Stimulated activated naive CD8-positive, alpha-beta T cell treated with anti-CD3 and anti-CD28 coated beads, Interleukin-15, Interleukin-2, amounts not matched to agents 100 U/mL and 50 U/mL, for 24 hours (primary cell): ENCODE measurements around the gene CAV1.

Experiments
- ATAC-seq: fragments of 150-1000 bp; cut with Tn5 transposase; one replicate; pipeline ENCODE4 v1.10.0; 2021
- DNase-seq: peaks from one replicate; pipeline ENCODE4 v3.0.0; 2021

The CAV1 gene

GRCh38 chr7:116505278-116505677 lies 19.6 kb upstream of the CAV1 start:
- no peak for DNase-seq

GRCh38 chr7:116505823-116506222 lies 19.0 kb upstream of the CAV1 start:
- no peak for ATAC-seq
- DNase-seq, result no peak

More at GRCh38 chr7:116505278-116505677, 19.6 kb upstream of the CAV1 start:
- ATAC-seq, result no peak

DNA sequence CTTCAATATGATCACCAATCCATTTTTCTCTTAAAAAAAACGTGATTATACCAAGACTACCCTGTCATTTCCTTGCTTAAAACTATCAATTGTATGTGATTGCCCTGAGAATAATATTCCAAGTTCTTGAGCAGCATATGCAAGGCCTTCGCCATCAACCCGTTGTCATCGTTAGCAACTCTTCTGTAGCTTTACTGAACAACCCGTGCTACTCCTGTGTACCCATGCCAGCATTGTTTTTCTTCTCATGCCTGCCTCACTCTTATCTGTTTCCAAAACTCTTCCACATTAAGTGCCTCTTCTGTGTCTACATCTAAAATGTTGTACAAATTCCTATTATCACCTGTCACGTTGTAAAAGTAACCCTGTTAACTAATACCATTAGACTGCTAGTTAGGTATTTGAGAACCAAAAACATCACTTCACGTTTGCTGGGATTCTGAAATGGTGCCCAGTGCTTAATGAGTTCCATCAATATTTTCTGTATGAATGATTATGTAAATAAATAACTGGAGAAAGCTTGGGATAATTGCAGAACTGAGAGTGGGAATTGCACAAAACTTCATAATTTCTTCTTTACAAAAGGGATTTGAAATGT lies 14.8 kb upstream of the CAV1 start:
- no peak for ATAC-seq

DNA sequence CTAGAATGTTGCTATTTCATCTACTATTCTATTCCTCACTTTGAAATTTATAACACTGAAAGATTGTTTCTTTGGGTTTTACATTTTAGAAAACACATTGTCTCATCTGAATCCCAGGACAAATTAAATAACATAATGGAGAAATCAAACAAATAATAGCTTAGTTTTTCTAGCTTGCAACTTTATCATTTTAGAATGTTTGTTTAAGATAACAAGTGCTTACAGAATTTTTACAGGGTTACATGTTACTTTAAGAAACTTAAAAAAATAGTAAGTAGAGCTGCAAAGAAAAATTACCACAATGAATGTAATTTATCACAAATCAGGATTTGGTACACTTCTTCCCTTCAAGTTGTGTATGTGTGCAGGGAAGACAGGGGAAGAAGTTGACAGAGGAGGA lies 14.0 kb upstream of the CAV1 start:
- no peak for DNase-seq
- ATAC-seq, result no peak

More for the DNA sequence above, 14.8 kb upstream of the CAV1 start:
- no peak for DNase-seq

GRCh38 chr7:116511552-116512519 lies 13.0 kb upstream of the CAV1 start:
- no peak for DNase-seq
- peak; percentile 80 for ATAC-seq

GRCh38 chr7:116512520-116513188 lies 12.2 kb upstream of the CAV1 start:
- ATAC-seq, result no peak

GRCh38 chr7:116515584-116515983 lies 9.3 kb upstream of the CAV1 start:
- ATAC-seq, result no peak
- no peak for DNase-seq

More at GRCh38 chr7:116512520-116513188, 12.2 kb upstream of the CAV1 start:
- DNase-seq, result no peak

DNA sequence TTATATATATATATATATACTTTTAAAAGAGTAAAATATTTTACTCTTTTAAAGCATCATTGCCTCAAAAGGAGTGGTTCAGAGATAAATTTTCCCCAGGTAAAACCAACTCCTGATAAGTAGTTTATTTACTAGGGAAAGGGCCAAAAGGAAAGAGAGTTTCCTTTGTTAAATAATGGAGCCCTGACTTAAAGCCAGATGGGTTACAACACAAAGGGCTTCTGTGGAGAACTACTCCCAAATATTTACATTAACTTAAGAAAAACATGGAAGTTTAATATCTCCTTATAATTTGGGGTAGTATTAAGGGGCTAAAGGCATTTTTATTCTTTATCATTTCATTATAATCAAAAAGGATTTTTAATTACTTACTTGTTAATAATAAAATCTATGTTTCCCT lies 8.5 kb upstream of the CAV1 start:
- DNase-seq (no peak), ATAC-seq (no peak)

- DNase-seq, result no peak
- no peak for ATAC-seq
These were observed 7.2 kb upstream of the CAV1 start for GRCh38 chr7:116517626-116518025.

DNA sequence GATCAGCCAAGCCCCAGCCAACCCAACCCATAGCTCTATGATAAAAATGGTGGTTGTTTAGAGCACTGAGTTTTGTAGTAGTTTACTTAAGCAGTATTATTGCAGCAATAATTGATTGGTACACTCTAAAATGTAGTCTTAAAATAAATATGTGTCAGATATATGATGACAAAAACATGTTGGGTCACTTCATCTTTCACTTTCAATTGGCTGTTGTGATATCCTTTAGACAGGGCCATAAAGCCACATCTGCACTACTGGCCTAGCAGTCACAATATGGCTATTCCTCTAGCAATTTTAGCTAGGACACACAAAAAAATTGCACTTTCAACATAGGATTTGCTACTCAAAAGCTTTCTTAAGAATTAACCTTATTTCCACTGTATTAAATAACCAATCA lies 5.9 kb upstream of the CAV1 start:
- DNase-seq, result no peak
- ATAC-seq, result no peak

DNA sequence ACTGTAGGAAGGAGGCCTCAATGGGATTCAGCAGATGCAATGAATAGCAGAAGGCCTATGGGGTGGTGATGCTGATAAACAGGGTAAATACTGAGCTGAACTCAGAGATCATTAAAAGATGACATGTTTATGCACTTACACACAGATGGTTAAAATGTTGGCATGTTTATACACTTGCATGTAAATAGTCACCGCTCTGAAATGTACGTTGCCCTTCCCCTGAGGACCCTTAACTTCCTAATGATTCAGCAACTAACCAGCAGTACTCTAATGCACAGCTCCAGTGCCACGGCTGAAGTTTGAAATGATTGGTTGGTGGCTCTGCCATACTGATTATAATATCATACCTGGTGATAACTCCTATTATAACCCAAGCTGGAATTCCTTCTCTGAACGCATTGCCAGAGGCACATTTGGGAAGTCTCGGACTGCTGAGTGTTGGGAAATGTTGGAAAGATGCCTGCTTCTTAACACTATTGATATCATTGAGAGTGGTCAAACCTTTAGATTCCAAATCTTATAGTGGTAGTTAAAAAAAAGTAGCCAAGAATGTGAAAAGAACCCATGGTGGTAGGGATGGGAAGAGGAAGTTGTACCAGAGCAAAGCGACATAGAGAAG lies 3.7 kb upstream of the CAV1 start:
- DNase-seq (no peak), ATAC-seq (no peak)

DNA sequence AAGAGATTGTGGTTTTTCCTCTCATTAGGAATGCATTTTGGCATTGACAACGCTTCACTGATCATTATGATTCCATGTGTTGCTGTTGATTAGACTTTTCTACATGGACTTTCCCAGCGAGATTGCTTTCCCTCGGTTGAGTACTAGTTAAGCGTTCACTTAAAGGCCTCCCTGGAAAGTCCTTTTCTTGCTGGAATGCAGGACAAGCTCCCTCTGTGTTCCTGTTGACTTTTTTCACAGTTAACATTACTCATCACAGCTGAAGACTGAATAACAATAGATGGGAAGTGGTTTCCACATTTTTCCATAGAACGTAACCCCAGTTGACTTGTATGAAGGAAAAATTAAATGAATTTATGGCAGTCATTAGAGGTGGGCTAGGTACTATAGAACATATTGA lies 2.6 kb upstream of the CAV1 start:
- no peak for DNase-seq

GRCh38 chr7:116524221-116524608 lies 621 bp upstream of the CAV1 start:
- ATAC-seq, result no peak
- DNase-seq, result no peak

More for the DNA sequence above, 2.6 kb upstream of the CAV1 start:
- no peak for ATAC-seq

DNA sequence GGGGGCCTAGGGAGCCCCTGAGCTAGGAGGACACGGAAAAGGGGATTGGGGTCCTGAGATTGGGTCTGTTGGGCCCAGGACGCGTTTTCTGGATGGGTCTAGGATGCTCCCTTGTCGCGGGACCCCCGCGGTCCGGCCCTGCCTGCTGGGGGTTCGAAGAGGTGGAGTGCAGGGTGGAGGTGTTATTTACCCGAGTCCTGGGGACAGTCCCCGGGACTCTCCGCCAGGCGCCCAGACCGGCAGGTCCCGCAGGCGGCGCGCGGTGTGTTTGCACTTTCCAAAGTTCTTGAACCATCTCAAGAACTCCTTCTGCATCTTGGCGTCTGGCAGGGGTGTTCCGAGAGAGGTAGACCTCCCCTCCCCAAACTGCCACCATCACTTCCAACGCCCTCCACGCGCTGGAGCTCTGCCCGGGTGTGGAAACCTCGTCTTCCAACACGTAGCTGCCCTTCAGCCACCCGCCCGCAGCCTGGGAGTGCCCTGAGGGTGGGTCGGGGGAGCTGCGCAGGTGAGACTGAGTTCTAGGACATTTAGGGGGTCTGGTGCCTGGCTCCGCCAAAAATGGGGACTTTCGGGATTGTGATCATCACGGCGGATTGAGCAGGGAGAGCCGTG lies 569 bp downstream of the CAV1 start:
- DNase-seq (peak; percentile 62), ATAC-seq (peak; percentile 44)

DNA sequence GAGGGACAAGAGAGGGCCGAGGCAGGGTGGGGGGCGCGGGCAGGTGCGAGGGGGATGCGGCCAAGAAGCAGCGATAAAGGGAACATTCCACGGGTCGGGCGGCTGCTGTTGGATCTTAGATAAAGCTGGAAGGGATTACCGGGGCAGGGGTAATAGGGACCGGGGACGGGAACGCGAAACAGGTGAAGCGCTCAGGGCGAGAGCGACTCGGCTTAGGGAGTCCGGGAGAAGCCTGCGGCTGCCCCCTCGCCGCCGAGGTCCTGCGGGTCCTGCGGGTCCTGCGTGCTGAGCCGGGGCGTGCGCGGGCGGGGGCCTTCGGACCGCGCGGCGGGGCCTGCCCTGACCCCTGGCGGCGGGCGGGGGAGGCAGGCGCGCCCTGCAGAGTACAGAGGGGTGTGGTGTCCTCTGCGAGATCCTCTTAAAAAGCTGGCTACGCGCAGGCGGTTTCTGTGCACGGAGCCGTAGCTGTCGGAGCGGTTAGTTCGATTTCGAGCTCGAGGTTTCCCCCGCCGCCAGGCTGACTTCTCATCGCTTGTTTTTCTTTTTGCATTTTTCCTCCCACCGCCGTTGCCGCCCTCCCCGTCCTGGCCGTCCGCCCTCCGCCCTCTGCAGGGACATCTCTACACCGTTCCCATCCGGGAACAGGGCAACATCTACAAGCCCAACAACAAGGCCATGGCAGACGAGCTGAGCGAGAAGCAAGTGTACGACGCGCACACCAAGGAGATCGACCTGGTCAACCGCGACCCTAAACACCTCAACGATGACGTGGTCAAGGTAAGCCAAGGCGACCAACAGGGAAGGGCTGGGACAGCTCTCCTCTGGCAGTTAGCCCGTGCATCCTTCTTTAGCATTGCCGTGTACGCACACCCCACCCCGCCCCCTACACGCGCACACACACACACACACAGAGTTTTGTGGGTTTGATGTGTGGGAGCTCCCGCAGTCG lies 1.4 kb downstream of the CAV1 start:
- peak; percentile 90 for ATAC-seq
- DNase-seq, result peak; percentile 69

DNA sequence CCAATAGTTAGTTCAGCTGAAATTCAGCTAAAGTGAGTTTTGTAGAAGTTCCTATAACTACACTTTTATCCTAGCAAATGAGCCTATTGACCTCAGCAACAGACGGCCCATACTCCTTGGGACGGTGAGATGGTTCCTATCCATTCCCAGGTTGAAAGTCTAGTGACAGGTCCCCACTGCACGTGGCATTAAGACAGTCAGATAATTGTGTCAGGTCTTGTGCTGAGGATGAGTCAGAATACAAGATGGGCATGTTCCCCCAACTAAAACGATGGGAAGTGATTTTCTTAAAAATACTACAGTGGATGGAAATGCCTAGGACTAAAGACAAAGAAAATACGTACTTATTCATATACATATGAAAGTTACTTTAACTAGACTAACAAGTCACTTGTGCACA lies 2.1 kb downstream of the CAV1 start:
- no peak for DNase-seq
- no peak for ATAC-seq

DNA sequence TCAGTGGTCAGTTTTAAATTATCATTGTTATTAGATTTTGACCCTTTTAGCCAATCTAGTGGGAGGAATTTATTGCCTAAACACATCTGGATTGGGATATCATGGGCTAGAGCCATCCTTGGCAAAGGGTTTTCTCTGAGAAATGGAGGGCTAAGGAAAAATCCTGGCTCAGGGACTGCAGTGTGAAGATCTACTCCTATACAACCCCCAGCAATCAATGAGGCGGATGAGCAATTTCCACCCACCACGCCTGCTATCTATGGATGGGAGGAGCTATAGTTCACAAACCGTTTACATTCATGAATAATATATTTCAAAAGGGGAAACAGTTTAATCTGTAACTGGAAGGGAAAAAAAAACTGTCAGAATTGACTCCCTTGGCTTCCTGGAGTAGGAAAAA lies 2.7 kb downstream of the CAV1 start:
- no peak for ATAC-seq

GRCh38 chr7:116528008-116528789 lies 3.4 kb downstream of the CAV1 start:
- no peak for DNase-seq

More for the DNA sequence above, 2.7 kb downstream of the CAV1 start:
- no peak for DNase-seq

DNA sequence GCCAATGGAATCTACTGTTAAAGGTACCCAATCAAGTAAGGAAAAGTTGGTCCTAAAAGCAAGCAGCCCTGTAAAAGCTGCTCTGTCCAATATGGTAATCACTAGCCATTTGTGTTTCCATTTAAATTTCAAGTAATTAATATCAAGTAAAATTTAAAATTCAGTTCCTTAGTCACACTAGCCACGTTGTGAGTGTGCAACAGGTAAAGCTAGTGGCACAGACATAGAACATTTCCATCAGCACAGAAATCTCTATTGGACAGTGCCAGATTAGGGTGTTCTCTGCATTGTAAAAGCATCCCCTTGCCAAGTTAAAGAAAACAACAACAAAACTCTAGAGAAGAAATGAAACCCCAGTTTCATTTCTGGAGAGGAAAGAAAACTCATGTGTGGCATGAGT lies 4.4 kb downstream of the CAV1 start:
- no peak for DNase-seq

More at GRCh38 chr7:116528008-116528789, 3.4 kb downstream of the CAV1 start:
- no peak for ATAC-seq

More for the DNA sequence above, 4.4 kb downstream of the CAV1 start:
- no peak for ATAC-seq
